Astrocyte (in vitro differentiated cells and primary cell): ENCODE results near the gene CADM1. TPM values are rescaled to one million over a fixed set of nuclear protein-coding genes. Genes with fewer than 3 reads are reported as not detected.

Experiments
- DNase-seq: peaks from one replicate; pipeline ENCODE4 v3.0.0-alpha.2; 2010; ENCODE audit warnings: low read depth
- FAIRE-seq: peaks from 2 replicates; lab custom pipeline; 2011; peaks lifted over from hg19 to GRCh38; lab: Jason Lieb, UNC
- H2AFZ ChIP-seq: 2 replicates; pipeline ENCODE4 v1.6.0; 2012; ENCODE audit warnings: low read depth, low read length, inconsistent platforms
- H3K27ac ChIP-seq: 2 replicates; pipeline ENCODE4 v1.5.1; 2011; ENCODE audit warnings: low read depth, low read length, inconsistent platforms
- H3K27me3 ChIP-seq: 2 replicates; pipeline ENCODE4 v1.6.0; 2011; ENCODE audit warnings: low read length, inconsistent platforms; ENCODE audit not compliant: insufficient read depth
- H3K36me3 ChIP-seq: 2 replicates; pipeline ENCODE4 v1.5.1; 2011; ENCODE audit warnings: low read length, inconsistent platforms; ENCODE audit not compliant: insufficient read depth
- H3K4me1 ChIP-seq: 2 replicates; pipeline ENCODE4 v1.5.1; 2011; ENCODE audit warnings: low read length, inconsistent platforms; ENCODE audit not compliant: insufficient read depth
- H3K4me2 ChIP-seq: 2 replicates; pipeline ENCODE4 v1.6.0; 2012; ENCODE audit warnings: low read length, inconsistent platforms
- H3K4me3 ChIP-seq: 2 replicates; pipeline ENCODE4 v1.5.1; 2011; ENCODE audit warnings: low read depth, mild to moderate bottlenecking, low read length, inconsistent platforms; ENCODE audit not compliant: insufficient read depth
- H3K79me2 ChIP-seq: 2 replicates; pipeline ENCODE4 v1.6.0; 2012; ENCODE audit warnings: mild to moderate bottlenecking, low read length, inconsistent platforms; ENCODE audit not compliant: insufficient read depth
- H3K9ac ChIP-seq: 2 replicates; pipeline ENCODE4 v1.6.0; 2012; ENCODE audit warnings: mild to moderate bottlenecking, low read length, inconsistent platforms
- H3K9me3 ChIP-seq: 2 replicates; pipeline ENCODE4 v1.5.1; 2012; ENCODE audit warnings: low read depth, mild to moderate bottlenecking, low read length, inconsistent platforms; ENCODE audit not compliant: insufficient read depth
- H4K20me1 ChIP-seq: 2 replicates; pipeline ENCODE4 v1.6.0; 2012; ENCODE audit warnings: low read length, inconsistent platforms; ENCODE audit not compliant: insufficient read depth
- H3K27ac Mint-ChIP-seq: one replicate; pipeline ENCODE4 v1.8.0; 2021; ENCODE audit warnings: mild to moderate bottlenecking, mixed read lengths; ENCODE audit not compliant: unreplicated experiment
- H3K27me3 Mint-ChIP-seq: one replicate; pipeline ENCODE4 v1.8.0; 2021; ENCODE audit warnings: low read depth, mixed read lengths; ENCODE audit not compliant: unreplicated experiment
- H3K36me3 Mint-ChIP-seq: one replicate; pipeline ENCODE4 v1.8.0; 2021; ENCODE audit warnings: low read depth, mixed read lengths; ENCODE audit not compliant: unreplicated experiment
- H3K4me1 Mint-ChIP-seq: one replicate; pipeline ENCODE4 v1.8.0; 2021; ENCODE audit warnings: low read depth, mixed read lengths; ENCODE audit not compliant: unreplicated experiment
- H3K4me3 Mint-ChIP-seq: one replicate; pipeline ENCODE4 v1.8.0; 2021; ENCODE audit warnings: mild to moderate bottlenecking, moderate library complexity, mixed read lengths; ENCODE audit not compliant: unreplicated experiment
- H3K9me3 Mint-ChIP-seq: one replicate; pipeline ENCODE4 v1.8.0; 2021; ENCODE audit warnings: mild to moderate bottlenecking, mixed read lengths; ENCODE audit not compliant: unreplicated experiment
- EZH2 ChIP-seq: IDR thresholded peaks from 2 replicates; pipeline ENCODE4 v1.6.1; 2012; ENCODE audit warnings: mild to moderate bottlenecking, low read length, inconsistent platforms; ENCODE audit not compliant: insufficient read depth
- total RNA-seq: library from RNA; stranded (reverse); gene quantifications from 2 replicates; pipeline ENCODE4 v1.2.1, GENCODE V29; 2021
- TF ChIP-seq, protein P1 (sequence below): IDR thresholded peaks from 2 replicates; pipeline ENCODE4 v1.5.1; 2011; ENCODE audit warnings: low read depth, mild to moderate bottlenecking, inconsistent platforms, low read length, moderate library complexity; ENCODE audit not compliant: insufficient read depth

Gene CADM1
- total RNA-seq, 1 donor from 2014 or later: 414 TPM

DNA sequence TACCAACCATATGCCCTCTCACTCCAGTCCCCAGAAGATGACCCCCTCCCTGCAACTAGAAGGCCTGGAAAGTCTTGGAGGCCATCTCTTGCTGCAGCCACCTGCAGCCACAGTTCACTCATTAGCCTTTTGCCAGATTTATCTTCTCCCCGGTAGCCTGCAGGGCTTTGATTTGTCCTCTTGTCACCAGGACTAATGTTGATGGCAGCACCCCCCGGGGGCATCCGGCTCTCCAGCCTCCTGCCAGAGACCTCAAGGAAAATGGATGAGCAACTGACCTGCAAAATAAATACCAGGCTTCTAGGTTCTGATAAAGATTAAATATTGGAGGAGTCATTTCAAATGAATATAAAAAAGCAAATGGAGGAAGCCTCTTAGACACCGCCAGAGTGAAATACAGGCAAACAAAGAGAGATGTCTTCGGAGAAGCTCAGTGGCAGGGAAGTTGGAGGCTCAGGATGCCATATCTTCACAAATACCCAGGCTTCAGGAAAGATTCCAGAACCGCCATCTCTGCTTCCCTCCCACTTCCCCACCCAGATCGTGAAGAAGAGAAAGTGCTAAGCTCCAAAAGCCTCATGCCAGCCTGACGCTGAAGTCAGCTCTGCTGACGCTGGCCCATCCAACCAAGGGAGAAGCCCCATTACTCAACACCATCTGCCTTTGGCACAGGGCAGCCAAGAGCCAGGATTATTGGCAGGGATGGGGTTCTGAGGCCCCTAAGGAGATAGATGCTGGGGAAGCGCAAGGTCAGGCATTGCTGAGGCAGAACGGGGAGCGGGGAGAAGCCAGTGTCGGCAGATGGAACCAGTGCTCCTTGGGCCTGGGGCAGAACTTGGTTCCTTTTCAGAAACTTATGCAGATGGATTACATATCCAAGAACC lies 362.7 kb downstream of the CADM1 start:
- no peaks in the 10 kb centered on the region for H3K27me3 ChIP-seq
- TF ChIP-seq, protein P1, sequence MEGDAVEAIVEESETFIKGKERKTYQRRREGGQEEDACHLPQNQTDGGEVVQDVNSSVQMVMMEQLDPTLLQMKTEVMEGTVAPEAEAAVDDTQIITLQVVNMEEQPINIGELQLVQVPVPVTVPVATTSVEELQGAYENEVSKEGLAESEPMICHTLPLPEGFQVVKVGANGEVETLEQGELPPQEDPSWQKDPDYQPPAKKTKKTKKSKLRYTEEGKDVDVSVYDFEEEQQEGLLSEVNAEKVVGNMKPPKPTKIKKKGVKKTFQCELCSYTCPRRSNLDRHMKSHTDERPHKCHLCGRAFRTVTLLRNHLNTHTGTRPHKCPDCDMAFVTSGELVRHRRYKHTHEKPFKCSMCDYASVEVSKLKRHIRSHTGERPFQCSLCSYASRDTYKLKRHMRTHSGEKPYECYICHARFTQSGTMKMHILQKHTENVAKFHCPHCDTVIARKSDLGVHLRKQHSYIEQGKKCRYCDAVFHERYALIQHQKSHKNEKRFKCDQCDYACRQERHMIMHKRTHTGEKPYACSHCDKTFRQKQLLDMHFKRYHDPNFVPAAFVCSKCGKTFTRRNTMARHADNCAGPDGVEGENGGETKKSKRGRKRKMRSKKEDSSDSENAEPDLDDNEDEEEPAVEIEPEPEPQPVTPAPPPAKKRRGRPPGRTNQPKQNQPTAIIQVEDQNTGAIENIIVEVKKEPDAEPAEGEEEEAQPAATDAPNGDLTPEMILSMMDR: no peak
- TF ChIP-seq EZH2: no peak
- no peak overlapping the region for H3K4me3 ChIP-seq
- H3K4me3 Mint-ChIP-seq: no peak overlapping the region
- H3K27me3 Mint-ChIP-seq: peaks cover 52% of the 10 kb centered on the region
- H3K4me1 ChIP-seq: no peaks in the 10 kb centered on the region
- no peaks in the 10 kb centered on the region for H3K36me3 ChIP-seq
- no peak overlapping the region for H3K27ac ChIP-seq
- no peaks in the 10 kb centered on the region for H3K9me3 Mint-ChIP-seq
- no peaks in the 10 kb centered on the region for H4K20me1 ChIP-seq
- FAIRE-seq: no peak
- no peak overlapping the region for H3K9ac ChIP-seq
- no peaks in the 10 kb centered on the region for H3K36me3 Mint-ChIP-seq
- H3K27ac Mint-ChIP-seq: no peak overlapping the region
- H2AFZ ChIP-seq: no peak overlapping the region
- no peaks in the 10 kb centered on the region for H3K9me3 ChIP-seq
- no peak overlapping the region for H3K4me2 ChIP-seq
- DNase-seq: no peak
- no peaks in the 10 kb centered on the region for H3K79me2 ChIP-seq
- H3K4me1 Mint-ChIP-seq: no peaks in the 10 kb centered on the region

- no peaks in the 10 kb centered on the region for H3K36me3 Mint-ChIP-seq
- H3K4me1 ChIP-seq: no peaks in the 10 kb centered on the region
- no peak overlapping the region for H3K4me2 ChIP-seq
- TF ChIP-seq, protein P1: no peak
- TF ChIP-seq EZH2: no peak
- no peak overlapping the region for H3K27ac Mint-ChIP-seq
- H3K79me2 ChIP-seq: no peaks in the 10 kb centered on the region
- no peak overlapping the region for H2AFZ ChIP-seq
- no peaks in the 10 kb centered on the region for H3K9me3 ChIP-seq
- no peak overlapping the region for H3K4me3 Mint-ChIP-seq
- H3K27me3 Mint-ChIP-seq: peaks cover 39% of the 10 kb centered on the region
- H3K4me3 ChIP-seq: no peak overlapping the region
- H3K36me3 ChIP-seq: no peaks in the 10 kb centered on the region
- no peak for DNase-seq
- H4K20me1 ChIP-seq: no peaks in the 10 kb centered on the region
- no peaks in the 10 kb centered on the region for H3K4me1 Mint-ChIP-seq
- H3K27me3 ChIP-seq: no peaks in the 10 kb centered on the region
- no peaks in the 10 kb centered on the region for H3K9me3 Mint-ChIP-seq
- H3K27ac ChIP-seq: no peak overlapping the region
- H3K9ac ChIP-seq: no peak overlapping the region
- no peak for FAIRE-seq
These were observed 368.3 kb downstream of the CADM1 start for GRCh38 chr11:115135936-115136335.

- FAIRE-seq (no peak), DNase-seq (no peak)
- no peak overlapping the region for H3K27ac Mint-ChIP-seq
- TF ChIP-seq, protein P1: no peak
- no peak for TF ChIP-seq EZH2
- Histone ChIP-seq H3K36me3 (no peaks in the 10 kb centered on the region), H2AFZ (no peak overlapping the region), H3K4me3 (no peak overlapping the region), H3K27ac (no peak overlapping the region), H4K20me1 (no peaks in the 10 kb centered on the region), H3K9me3 (no peaks in the 10 kb centered on the region), H3K4me1 (no peaks in the 10 kb centered on the region), H3K4me2 (no peak overlapping the region), H3K79me2 (no peaks in the 10 kb centered on the region), H3K9ac (no peak overlapping the region), H3K27me3 (no peaks in the 10 kb centered on the region)
- no peaks in the 10 kb centered on the region for H3K4me1 Mint-ChIP-seq
- no peaks in the 10 kb centered on the region for H3K36me3 Mint-ChIP-seq
- H3K9me3 Mint-ChIP-seq: no peaks in the 10 kb centered on the region
- peaks cover 36% of the 10 kb centered on the region for H3K27me3 Mint-ChIP-seq
- no peak overlapping the region for H3K4me3 Mint-ChIP-seq
These were observed 369.3 kb downstream of the CADM1 start for GRCh38 chr11:115134926-115135325.
